ENCODE results near the gene CRACR2A. TPM values are rescaled to one million over a fixed set of nuclear protein-coding genes. Genes with fewer than 3 reads are reported as not detected.

CRACR2A gene
- total RNA-seq, 2 experiments from 2014 or later, result 38.5 to 40.1 TPM

GRCh38 chr12:3658327-3659163, 94.4 kb downstream of the CRACR2A start:
- ChIA-PET POLR2A (interaction anchor here (0.7 to 1.6 kb wide), 2 partner anchors 95 to 930 kb away, joined by 3 read pairs; partner anchors contain the start of gene CRACR2A), CTCF (interaction anchor here (0.6 to 2.4 kb wide), 11 partner anchors 14 to 754 kb away, joined by 3 to 12 read pairs (median 4); partner anchors contain the start of gene CRACR2A)
- ATAC-seq, result no peak
- no peaks in the 10 kb centered on the region for H3K9me3 Mint-ChIP-seq (ENCODE audit: insufficient read depth)
- DNase-seq, result peak; percentile 56
- no peaks in the 10 kb centered on the region for H3K27me3 Mint-ChIP-seq (ENCODE audit: low read depth)
- no peaks in the 10 kb centered on the region for H3K4me1 Mint-ChIP-seq (ENCODE audit: low read depth)
- H3K36me3 Mint-ChIP-seq (ENCODE audit: low read depth), result peaks cover 38% of the 10 kb centered on the region
- no peak overlapping the region for H3K4me3 Mint-ChIP-seq
- H3K27ac Mint-ChIP-seq, result peak overlapping the region; percentile 47

DNA sequence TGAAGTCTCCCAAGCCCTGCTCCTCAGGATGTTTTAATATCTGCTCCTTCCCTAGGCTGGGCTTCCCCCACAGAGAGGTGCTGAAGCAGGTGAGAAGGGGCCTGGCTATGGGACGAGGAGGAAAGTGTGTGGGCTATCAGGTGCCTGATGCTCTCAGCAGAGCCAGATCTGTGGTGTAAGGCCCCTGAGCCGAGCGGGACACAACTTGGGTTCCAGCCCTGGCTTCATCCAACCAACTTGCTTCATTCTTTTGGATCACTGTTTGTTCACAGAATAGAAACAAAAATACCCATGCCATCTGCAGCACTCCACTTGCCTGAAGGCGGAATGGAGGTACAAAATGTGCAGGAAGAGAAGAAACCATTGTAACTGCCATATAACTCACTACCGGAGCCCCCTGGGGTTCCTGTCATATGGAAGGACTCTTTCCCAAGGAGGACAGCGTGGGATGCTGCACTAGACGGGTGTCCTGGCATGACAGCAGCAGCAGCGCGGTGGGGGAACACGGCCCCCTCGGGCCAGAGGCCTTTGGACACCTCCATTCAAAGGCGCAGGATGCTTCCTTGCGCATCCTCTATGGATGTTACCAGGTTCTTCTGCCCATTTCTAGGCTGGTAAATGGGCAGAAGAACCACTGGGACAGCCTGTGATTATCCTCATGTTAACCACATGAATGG, 95.8 kb downstream of the CRACR2A start:
- H3K27ac Mint-ChIP-seq, result no peak overlapping the region
- H3K4me1 Mint-ChIP-seq (ENCODE audit: low read depth), result no peaks in the 10 kb centered on the region
- DNase-seq, result no peak
- peaks cover 46% of the 10 kb centered on the region for H3K36me3 Mint-ChIP-seq (ENCODE audit: low read depth)
- H3K4me3 Mint-ChIP-seq, result no peak overlapping the region
- ChIA-PET POLR2A (no interaction called here), CTCF (interaction anchor here (1.2 to 2.4 kb wide), 4 partner anchors 96 to 357 kb away, joined by 5 to 12 read pairs (median 6); partner anchors contain the start of gene CRACR2A)
- no peaks in the 10 kb centered on the region for H3K27me3 Mint-ChIP-seq (ENCODE audit: low read depth)
- ATAC-seq, result no peak
- no peaks in the 10 kb centered on the region for H3K9me3 Mint-ChIP-seq (ENCODE audit: insufficient read depth)

DNA sequence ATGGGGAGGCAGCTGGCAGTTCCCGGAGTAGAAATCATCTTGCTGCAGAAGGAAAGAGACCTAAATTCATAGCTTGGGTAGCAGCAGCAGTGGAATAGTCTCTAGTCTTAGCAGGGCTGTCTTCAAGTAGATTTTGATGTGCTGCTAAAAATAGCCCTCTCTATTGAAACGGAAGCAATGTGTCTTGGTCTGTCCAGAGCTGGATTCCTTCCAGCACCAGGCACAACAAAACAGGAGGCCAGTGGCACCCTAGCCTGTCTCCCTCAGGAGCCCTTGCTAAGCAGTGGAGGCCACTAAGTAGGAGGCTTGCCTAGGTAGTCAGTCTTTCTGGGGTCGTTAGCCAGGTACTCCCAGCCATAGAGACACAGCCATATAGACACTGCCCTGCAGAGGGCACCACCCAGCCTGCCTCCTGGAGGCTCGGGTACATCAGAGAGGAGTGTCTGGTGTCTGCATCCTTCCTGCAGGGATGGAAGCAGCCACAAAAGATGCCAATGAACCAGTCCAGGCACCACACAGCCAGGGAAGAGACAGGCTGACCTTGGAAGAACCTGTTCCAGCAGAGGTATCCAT, 97.5 kb downstream of the CRACR2A start:
- ChIA-PET CTCF (interaction anchor here (0.9 to 2.7 kb wide), 4 partner anchors 15 to 356 kb away, joined by 3 to 17 read pairs (median 4); no protein-coding TSS in a partner anchor), POLR2A (no interaction called here)
- peak; percentile 67 for ATAC-seq
- peak; percentile 40 for DNase-seq
- Mint-ChIP-seq H3K36me3 (ENCODE audit: low read depth) (peaks cover 46% of the 10 kb centered on the region), H3K9me3 (ENCODE audit: insufficient read depth) (no peaks in the 10 kb centered on the region), H3K4me3 (no peak overlapping the region), H3K4me1 (ENCODE audit: low read depth) (no peaks in the 10 kb centered on the region), H3K27ac (no peak overlapping the region), H3K27me3 (ENCODE audit: low read depth) (no peaks in the 10 kb centered on the region)

DNA sequence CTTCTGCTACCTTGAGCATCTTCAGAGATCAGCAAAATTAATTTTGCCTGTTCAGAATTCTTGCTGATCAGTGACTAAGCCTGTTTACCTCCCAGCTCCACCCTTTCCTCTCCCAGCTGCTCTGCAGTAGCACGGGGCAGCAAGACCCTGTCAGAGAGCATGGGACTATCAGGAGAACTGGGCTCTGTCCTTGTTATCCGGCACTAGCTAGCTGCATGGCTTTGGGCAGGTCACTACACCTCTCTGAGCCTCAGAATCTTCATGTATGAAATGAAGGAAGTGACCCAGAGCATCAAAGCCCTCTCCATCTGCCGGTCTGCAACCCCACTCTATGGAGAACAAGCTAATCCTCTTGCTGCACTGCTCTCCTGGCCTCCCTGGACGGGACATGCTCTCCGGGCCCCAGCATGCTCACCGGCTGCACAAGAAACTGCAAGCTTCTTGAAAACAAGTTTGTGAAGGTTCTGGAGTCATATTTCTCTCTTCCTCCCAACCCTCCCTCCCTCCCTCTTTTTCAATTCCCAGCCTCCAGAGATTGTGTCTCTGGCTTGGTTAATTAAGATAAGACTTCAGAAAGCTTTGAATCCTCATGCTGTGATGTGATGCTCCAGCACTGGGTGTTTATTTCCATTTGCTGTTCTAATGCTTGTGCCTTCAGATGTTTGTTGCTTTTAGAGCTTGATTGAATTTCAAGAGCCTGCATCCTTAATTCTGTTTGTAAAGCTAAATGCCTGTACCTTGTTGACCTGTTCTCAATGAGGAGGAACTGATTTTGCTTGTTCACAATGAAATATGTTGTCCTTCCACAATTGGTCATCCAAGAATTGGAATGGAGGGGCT, 101.1 kb downstream of the CRACR2A start:
- ChIA-PET CTCF (interaction anchor here (1.1 to 1.5 kb wide), 4 partner anchors 125 to 376 kb away, joined by 3 to 6 read pairs (median 5); no protein-coding TSS in a partner anchor), POLR2A (no interaction called here)
- Mint-ChIP-seq H3K27me3 (ENCODE audit: low read depth) (no peaks in the 10 kb centered on the region), H3K4me1 (ENCODE audit: low read depth) (peaks cover 13% of the 10 kb centered on the region), H3K9me3 (ENCODE audit: insufficient read depth) (no peaks in the 10 kb centered on the region), H3K4me3 (no peak overlapping the region), H3K36me3 (ENCODE audit: low read depth) (peaks cover 31% of the 10 kb centered on the region), H3K27ac (peak overlapping the region; percentile 26)
- no peak for ATAC-seq
- no peak for DNase-seq

- POLR2A ChIA-PET, result no interaction called here
- Mint-ChIP-seq H3K27ac (no peak overlapping the region), H3K36me3 (ENCODE audit: low read depth) (peaks cover 10% of the 10 kb centered on the region)
Observed at GRCh38 chr12:3647504-3647903, 105.4 kb downstream of the CRACR2A start.

GRCh38 chr12:3646561-3647241, 106.2 kb downstream of the CRACR2A start:
- ChIA-PET CTCF (interaction anchor here (0.9 to 1.3 kb wide), 2 partner anchors 14 to 347 kb away, joined by 4 to 5 read pairs; no protein-coding TSS in a partner anchor), POLR2A (no interaction called here)
- Mint-ChIP-seq H3K36me3 (ENCODE audit: low read depth) (peaks cover 8% of the 10 kb centered on the region), H3K27me3 (ENCODE audit: low read depth) (no peaks in the 10 kb centered on the region), H3K4me1 (ENCODE audit: low read depth) (peaks cover 19% of the 10 kb centered on the region), H3K4me3 (no peak overlapping the region), H3K27ac (no peak overlapping the region), H3K9me3 (ENCODE audit: insufficient read depth) (no peaks in the 10 kb centered on the region)
- DNase-seq, result no peak
- no peak for ATAC-seq

More at GRCh38 chr12:3647504-3647903, 105.4 kb downstream of the CRACR2A start:
- ATAC-seq, result no peak
- CTCF ChIA-PET, result interaction anchor here (0.6 to 1.3 kb wide), 3 partner anchors 15 to 347 kb away, joined by 3 to 5 read pairs (median 4); no protein-coding TSS in a partner anchor
- no peak for DNase-seq
- no peaks in the 10 kb centered on the region for H3K9me3 Mint-ChIP-seq (ENCODE audit: insufficient read depth)
- H3K27me3 Mint-ChIP-seq (ENCODE audit: low read depth), result no peaks in the 10 kb centered on the region
- H3K4me1 Mint-ChIP-seq (ENCODE audit: low read depth), result peaks cover 19% of the 10 kb centered on the region
- no peak overlapping the region for H3K4me3 Mint-ChIP-seq

DNA sequence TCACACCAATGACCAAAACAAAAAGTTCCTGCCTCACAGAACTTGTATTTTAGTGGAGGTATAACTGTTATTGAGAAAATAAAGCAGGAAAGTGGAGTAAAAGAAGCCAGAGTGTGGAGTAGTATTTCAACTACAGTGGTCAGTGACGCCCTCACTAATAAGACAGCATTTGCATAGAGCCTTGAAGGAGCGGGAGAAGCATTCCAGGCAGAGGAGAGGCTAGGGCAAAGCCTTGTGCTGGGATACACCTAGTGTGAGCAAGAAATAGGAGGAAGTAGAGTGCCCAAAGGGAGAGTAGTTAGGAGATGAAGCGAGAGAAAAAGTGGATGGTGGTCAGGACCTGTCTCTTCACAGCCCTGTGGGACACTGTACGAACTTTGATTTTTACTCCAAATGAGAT, 107.8 kb downstream of the CRACR2A start:
- no peak for ATAC-seq
- H3K27ac Mint-ChIP-seq, result no peak overlapping the region
- POLR2A ChIA-PET, result no interaction called here

GRCh38 chr12:3644104-3644503, 108.8 kb downstream of the CRACR2A start:
- no peak for ATAC-seq
- H3K4me1 Mint-ChIP-seq (ENCODE audit: low read depth), result peaks cover 19% of the 10 kb centered on the region
- POLR2A ChIA-PET, result no interaction called here
- H3K4me3 Mint-ChIP-seq, result no peak overlapping the region
- H3K27ac Mint-ChIP-seq, result no peak overlapping the region
- CTCF ChIA-PET, result no interaction called here
- no peaks in the 10 kb centered on the region for H3K9me3 Mint-ChIP-seq (ENCODE audit: insufficient read depth)
- no peaks in the 10 kb centered on the region for H3K27me3 Mint-ChIP-seq (ENCODE audit: low read depth)
- peaks cover 12% of the 10 kb centered on the region for H3K36me3 Mint-ChIP-seq (ENCODE audit: low read depth)
- DNase-seq, result no peak

More for the DNA sequence above, 107.8 kb downstream of the CRACR2A start:
- no peak overlapping the region for H3K4me3 Mint-ChIP-seq
- H3K4me1 Mint-ChIP-seq (ENCODE audit: low read depth), result peaks cover 19% of the 10 kb centered on the region
- H3K9me3 Mint-ChIP-seq (ENCODE audit: insufficient read depth), result no peaks in the 10 kb centered on the region
- H3K36me3 Mint-ChIP-seq (ENCODE audit: low read depth), result peaks cover 12% of the 10 kb centered on the region
- no peak for DNase-seq
- CTCF ChIA-PET, result no interaction called here
- no peaks in the 10 kb centered on the region for H3K27me3 Mint-ChIP-seq (ENCODE audit: low read depth)

DNA sequence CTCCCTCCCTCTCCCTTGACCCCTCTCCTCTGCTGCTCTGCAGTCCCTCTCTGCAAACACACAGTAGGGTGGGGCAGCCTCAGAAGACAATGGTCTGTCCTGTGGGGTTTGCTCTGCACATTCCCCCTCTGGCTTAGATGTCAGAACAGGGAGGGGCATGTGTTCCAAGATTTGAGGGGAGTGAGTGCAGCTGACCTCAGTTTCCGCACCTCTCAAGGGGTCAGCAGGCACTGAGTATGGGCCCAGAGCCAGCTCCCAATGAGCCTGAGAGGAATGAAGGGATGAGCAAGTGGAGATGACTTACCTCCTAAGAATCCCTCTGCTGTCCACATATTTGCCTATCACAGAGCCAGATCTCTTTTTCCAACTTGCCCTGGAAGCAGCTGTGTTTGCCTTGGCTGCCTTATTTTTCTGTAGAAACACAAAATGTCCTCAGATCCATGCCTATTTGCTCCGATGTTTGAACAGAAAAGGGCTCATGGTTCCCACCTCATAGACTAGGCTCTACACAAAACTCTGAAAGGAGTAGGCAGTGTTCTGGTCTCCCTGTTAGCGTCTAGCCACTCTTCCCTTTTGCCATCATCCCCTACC, 111.4 kb downstream of the CRACR2A start:
- H3K9me3 Mint-ChIP-seq (ENCODE audit: insufficient read depth), result no peaks in the 10 kb centered on the region
- no peak overlapping the region for H3K27ac Mint-ChIP-seq
- peaks cover 19% of the 10 kb centered on the region for H3K36me3 Mint-ChIP-seq (ENCODE audit: low read depth)
- ChIA-PET POLR2A (no interaction called here), CTCF (interaction anchor here (1.6 kb wide), 1 partner anchor 9 kb away, joined by 4 read pairs; no protein-coding TSS in a partner anchor)
- DNase-seq (no peak), ATAC-seq (no peak)
- peaks cover 4% of the 10 kb centered on the region for H3K4me1 Mint-ChIP-seq (ENCODE audit: low read depth)
- no peaks in the 10 kb centered on the region for H3K27me3 Mint-ChIP-seq (ENCODE audit: low read depth)
- no peak overlapping the region for H3K4me3 Mint-ChIP-seq

DNA sequence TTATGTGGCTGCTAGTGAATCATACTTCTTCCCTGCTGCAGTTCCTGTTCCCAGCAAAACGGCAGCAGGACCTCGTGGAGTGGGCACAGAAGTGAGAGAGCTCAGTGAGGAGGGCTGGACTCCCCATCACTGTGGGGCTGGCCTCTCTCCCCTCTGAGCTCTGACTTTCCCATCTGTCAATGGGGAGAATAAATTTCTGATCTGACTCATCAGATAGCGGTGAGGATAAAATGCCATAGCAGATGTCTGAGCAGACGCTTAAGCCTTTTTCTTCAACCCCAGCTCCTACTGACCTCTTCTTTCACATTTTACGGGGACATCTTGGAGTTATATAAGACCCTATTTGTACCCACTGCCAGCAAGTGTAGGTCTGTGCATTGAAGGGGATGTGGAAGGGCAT, 116.6 kb downstream of the CRACR2A start:
- no peak for DNase-seq
- Mint-ChIP-seq H3K36me3 (ENCODE audit: low read depth) (peaks cover 38% of the 10 kb centered on the region), H3K4me1 (ENCODE audit: low read depth) (peaks cover 27% of the 10 kb centered on the region), H3K4me3 (no peak overlapping the region), H3K27me3 (ENCODE audit: low read depth) (no peaks in the 10 kb centered on the region), H3K9me3 (ENCODE audit: insufficient read depth) (no peaks in the 10 kb centered on the region), H3K27ac (no peak overlapping the region)
- ChIA-PET CTCF (interaction anchor here (1.3 kb wide), 1 partner anchor 141 kb away, joined by 3 read pairs; no protein-coding TSS in a partner anchor), POLR2A (no interaction called here)
- no peak for ATAC-seq

All from activated CD8-positive, alpha-beta T cell treated with anti-CD3 and anti-CD28 coated beads, Interleukin-2, amount 10 ng/mL, durations not matched to agents 7 days and 5 days (primary cell).